Osteoblast (primary cell): ENCODE data around the gene SULT2B1. TPM values are rescaled to one million over a fixed set of nuclear protein-coding genes. Genes with fewer than 3 reads are reported as not detected.

Source experiments
- DNase-seq: peaks from one replicate; pipeline ENCODE4 v3.0.0; 2011; ENCODE audit warnings: low spot score, mixed read lengths; ENCODE audit not compliant: insufficient read length; ENCODE audit errors: missing footprints
- H2AFZ ChIP-seq: 2 replicates; pipeline ENCODE4 v1.6.0; 2011; ENCODE audit warnings: mild to moderate bottlenecking, low read length
- H3K27ac ChIP-seq: 2 replicates; pipeline ENCODE4 v1.5.1; 2011; ENCODE audit warnings: mild to moderate bottlenecking, low read depth, low read length, moderate library complexity
- H3K27me3 ChIP-seq: 2 replicates; pipeline ENCODE4 v1.6.0; 2012; ENCODE audit warnings: mild to moderate bottlenecking, control low read depth, inconsistent platforms, low read length, moderate library complexity; ENCODE audit not compliant: insufficient read depth
- H3K36me3 ChIP-seq: 2 replicates; pipeline ENCODE4 v1.5.1; 2011; ENCODE audit warnings: mild to moderate bottlenecking, low read length, control low read depth, moderate library complexity; ENCODE audit not compliant: insufficient read depth
- H3K4me1 ChIP-seq: 2 replicates; pipeline ENCODE4 v1.5.1; 2011; ENCODE audit warnings: mild to moderate bottlenecking, low read length, control low read depth, moderate library complexity; ENCODE audit not compliant: insufficient read depth
- H3K4me2 ChIP-seq: 2 replicates; pipeline ENCODE4 v1.6.0; 2011; ENCODE audit warnings: mild to moderate bottlenecking, low read length; ENCODE audit not compliant: insufficient read depth
- H3K4me3 ChIP-seq: fragments of 200-600 bp; sonication (generic); 3 replicates; pipeline ENCODE4 v1.5.1; 2012; ENCODE audit warnings: mild to moderate bottlenecking, low read length, inconsistent platforms; ENCODE audit not compliant: insufficient read depth
- H3K79me2 ChIP-seq: 2 replicates; pipeline ENCODE4 v1.6.0; 2012; ENCODE audit warnings: mild to moderate bottlenecking, low read length, control low read depth, inconsistent platforms; ENCODE audit not compliant: insufficient read depth
- H3K9me3 ChIP-seq: 2 replicates; pipeline ENCODE4 v1.5.1; 2011; ENCODE audit warnings: low read depth, low read length, control low read depth
- H4K20me1 ChIP-seq: 2 replicates; pipeline ENCODE4 v1.6.0; 2012; ENCODE audit warnings: mild to moderate bottlenecking, low read length, control low read depth; ENCODE audit not compliant: insufficient read depth
- CTCF ChIP-seq: IDR thresholded peaks from 2 replicates; pipeline ENCODE4 v1.5.1; 2011; ENCODE audit warnings: mild to moderate bottlenecking, low read depth, low read length, moderate library complexity; ENCODE audit errors: extremely low read depth
- total RNA-seq: library from RNA; depleted of rRNA; stranded (reverse); fragments of >200 nt; gene quantifications from 2 replicates; pipeline ENCODE4 v1.2.3, GENCODE V29; 2012

Gene SULT2B1
- total RNA-seq, 1 donor, result under 0.01 TPM

- peak within 1 kb of the TSS; percentile 73 for H3K4me2 ChIP-seq
- no peaks in the 10 kb centered on the region for H3K79me2 ChIP-seq
- peaks cover 5% of the 10 kb centered on the region for H3K27me3 ChIP-seq
- H3K4me1 ChIP-seq, result peaks cover 55% of the 10 kb centered on the region
- peak within 1 kb of the TSS; percentile 47 for H3K27ac ChIP-seq
- DNase-seq, result peak; percentile 92
- peak within 1 kb of the TSS; percentile 70 for H3K4me3 ChIP-seq
- peak within 1 kb of the TSS; percentile 85 for H2AFZ ChIP-seq
- no peaks in the 10 kb centered on the region for H3K9me3 ChIP-seq
- no peaks in the 10 kb centered on the region for H3K36me3 ChIP-seq
- TF ChIP-seq CTCF, result no peak
- no peaks in the 10 kb centered on the region for H4K20me1 ChIP-seq
Observed at GRCh38 chr19:48636859-48637448, 85.0 kb downstream of the SULT2B1 start, which contains the start of gene DBP. Gene DBP (minus strand): TSS chr19:48637379. CDS start chr19:48636994, 385 bp downstream.

- Histone ChIP-seq H3K36me3 (no peaks in the 10 kb centered on the region), H3K9me3 (no peaks in the 10 kb centered on the region), H2AFZ (peak overlapping the region; percentile 85), H3K4me1 (peaks cover 51% of the 10 kb centered on the region), H3K4me3 (peak overlapping the region; percentile 70), H3K79me2 (no peaks in the 10 kb centered on the region), H3K27ac (peak overlapping the region; percentile 47), H4K20me1 (no peaks in the 10 kb centered on the region), H3K27me3 (peaks cover 5% of the 10 kb centered on the region), H3K4me2 (peak overlapping the region; percentile 73)
- peak; percentile 100 for DNase-seq
- TF ChIP-seq CTCF, result no peak
Observed at GRCh38 chr19:48637449-48637947, 85.5 kb downstream of the SULT2B1 start.

GRCh38 chr19:48637948-48638830 lies 86.2 kb downstream of the SULT2B1 start:
- peak overlapping the region; percentile 90 for H2AFZ ChIP-seq
- H3K27me3 ChIP-seq, result peaks cover 5% of the 10 kb centered on the region
- H4K20me1 ChIP-seq, result no peaks in the 10 kb centered on the region
- H3K79me2 ChIP-seq, result no peaks in the 10 kb centered on the region
- DNase-seq, result peak; percentile 99
- H3K9me3 ChIP-seq, result no peaks in the 10 kb centered on the region
- peaks cover 45% of the 10 kb centered on the region for H3K4me1 ChIP-seq
- no peaks in the 10 kb centered on the region for H3K36me3 ChIP-seq
- TF ChIP-seq CTCF, result no peak
- H3K4me3 ChIP-seq, result peak overlapping the region; percentile 70
- peak overlapping the region; percentile 47 for H3K27ac ChIP-seq
- H3K4me2 ChIP-seq, result peak overlapping the region; percentile 73
